Activated CD4-positive, alpha-beta T cell treated with anti-CD3 and anti-CD28 coated beads, Interleukin-2, amount 10 ng/mL, durations not matched to agents 7 days and 5 days (primary cell): ENCODE measurements around the gene OR5B3. TPM values are rescaled to one million over a fixed set of nuclear protein-coding genes. Genes with fewer than 3 reads are reported as not detected.

Experiments
- CTCF ChIA-PET: fragments of 350-600 bp; sonication (Branson Sonifier 250); formaldehyde crosslinking; loops from one replicate; lab custom pipeline; 2021; ENCODE audit warnings: antibody characterized with exemption; lab: Charles Lee
- POLR2A ChIA-PET: fragments of 350-600 bp; sonication (Branson Sonifier 250); formaldehyde crosslinking; loops from one replicate; lab custom pipeline; 2021; ENCODE audit warnings: antibody characterized with exemption; lab: Charles Lee
- DNase-seq: peaks from one replicate; pipeline ENCODE4 v3.0.0-alpha.2; 2020
- H3K27ac Mint-ChIP-seq: one replicate; pipeline ENCODE4 v1.8.0; 2021; ENCODE audit warnings: mild to moderate bottlenecking, moderate library complexity, mixed read lengths
- H3K27me3 Mint-ChIP-seq: one replicate; pipeline ENCODE4 v1.8.0; 2021; ENCODE audit warnings: mixed read lengths
- H3K36me3 Mint-ChIP-seq: one replicate; pipeline ENCODE4 v1.8.0; 2021; ENCODE audit warnings: low read depth, mixed read lengths
- H3K4me1 Mint-ChIP-seq: one replicate; pipeline ENCODE4 v1.8.0; 2021; ENCODE audit warnings: mixed read lengths
- H3K4me3 Mint-ChIP-seq: one replicate; pipeline ENCODE4 v1.8.0; 2021; ENCODE audit warnings: mild to moderate bottlenecking, moderate library complexity, mixed read lengths
- H3K9me3 Mint-ChIP-seq: one replicate; pipeline ENCODE4 v1.8.0; 2021; ENCODE audit warnings: mixed read lengths
- total RNA-seq, 2 experiments: library from RNA; stranded (reverse); gene quantifications; one replicate each; pipeline ENCODE4 v1.2.3, GENCODE V29; 2021

Gene OR5B3
- total RNA-seq, 2 experiments from 2014 or later, result not detected

GRCh38 chr11:58391879-58392278 lies 14.8 kb downstream of the OR5B3 start:
- H3K27me3 Mint-ChIP-seq, result no peaks in the 10 kb centered on the region

GRCh38 chr11:58390551-58391063 lies 16.1 kb downstream of the OR5B3 start:
- POLR2A ChIA-PET, result no interaction called here
- Mint-ChIP-seq H3K27ac (no peak overlapping the region), H3K9me3 (no peaks in the 10 kb centered on the region), H3K4me1 (no peaks in the 10 kb centered on the region), H3K36me3 (no peaks in the 10 kb centered on the region), H3K4me3 (no peak overlapping the region), H3K27me3 (no peaks in the 10 kb centered on the region)
- CTCF ChIA-PET, result no interaction called here
- no peak for DNase-seq

More at GRCh38 chr11:58391879-58392278, 14.8 kb downstream of the OR5B3 start:
- no peak overlapping the region for H3K4me3 Mint-ChIP-seq
- no peak for DNase-seq
- H3K9me3 Mint-ChIP-seq, result no peaks in the 10 kb centered on the region
- ChIA-PET CTCF (no interaction called here), POLR2A (no interaction called here)
- no peak overlapping the region for H3K27ac Mint-ChIP-seq
- H3K36me3 Mint-ChIP-seq, result no peaks in the 10 kb centered on the region
- H3K4me1 Mint-ChIP-seq, result no peaks in the 10 kb centered on the region

GRCh38 chr11:58358969-58359368 lies 47.7 kb downstream of the OR5B3 start, which contains the start of gene OR5B17:
OR5B17 (minus strand) TSS chr11:58359069; CDS start chr11:58359069, 0 bp downstream.
- Mint-ChIP-seq H3K27ac (no peak within 1 kb of the TSS), H3K9me3 (no peaks in the 10 kb centered on the region), H3K4me1 (no peaks in the 10 kb centered on the region), H3K36me3 (no peaks in the 10 kb centered on the region), H3K4me3 (no peak within 1 kb of the TSS), H3K27me3 (peaks cover 2% of the 10 kb centered on the region)
- ChIA-PET CTCF (no interaction called here), POLR2A (no interaction called here)
- DNase-seq, result no peak

DNA sequence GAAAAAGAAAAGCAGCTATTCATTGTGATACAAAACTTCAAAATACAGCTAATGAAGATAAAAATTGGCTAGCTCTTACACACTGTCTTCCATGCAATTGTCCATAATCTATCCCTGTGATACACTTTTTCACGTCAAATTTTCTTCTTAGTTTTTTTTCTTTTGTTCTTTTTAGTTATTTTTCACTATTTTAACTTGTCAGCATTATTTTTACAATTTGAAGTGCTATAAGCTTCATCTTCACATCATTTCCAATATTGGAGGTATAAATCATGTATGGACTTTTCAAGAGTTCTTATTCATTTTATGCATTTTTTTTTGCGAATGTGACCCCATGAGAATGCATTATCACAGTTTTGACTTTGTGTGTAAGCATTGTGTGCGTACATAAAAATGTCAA lies 51.9 kb downstream of the OR5B3 start:
- POLR2A ChIA-PET, result no interaction called here
- Mint-ChIP-seq H3K4me1 (no peaks in the 10 kb centered on the region), H3K9me3 (no peaks in the 10 kb centered on the region), H3K36me3 (no peaks in the 10 kb centered on the region), H3K27me3 (no peaks in the 10 kb centered on the region), H3K4me3 (no peak overlapping the region), H3K27ac (no peak overlapping the region)
- DNase-seq, result no peak
- CTCF ChIA-PET, result interaction anchor here (0.6 kb wide), 1 partner anchor 293 kb away, joined by 5 read pairs; no protein-coding TSS in a partner anchor

Other genes starting within 250 kb of the OR5B3 start
- not detected for gene OR9Q2, start 217.8 kb downstream of the OR5B3 start, total RNA-seq
- gene OR1S2, start 202.7 kb downstream of the OR5B3 start, total RNA-seq, result not detected
- not detected for gene OR1S1, start 194.2 kb downstream of the OR5B3 start, total RNA-seq
- gene OR10Q1, start 178.0 kb downstream of the OR5B3 start, total RNA-seq, result not detected
- gene OR10W1, start 138.6 kb downstream of the OR5B3 start, total RNA-seq, result not detected
- not detected for gene OR5B17, start 47.8 kb downstream of the OR5B3 start, total RNA-seq
- not detected for gene OR5B2, start 21.2 kb upstream of the OR5B3 start, total RNA-seq
- not detected for gene OR5B12, start 35.4 kb upstream of the OR5B3 start, total RNA-seq
- under 1 TPM in 1 of 2 experiments, not detected in 1; 0.37 TPM for gene OR5B21, start 101.2 kb upstream of the OR5B3 start, total RNA-seq
- 100 to 1,000 TPM; 148 to 208 TPM for gene LPXN, start 169.0 kb upstream of the OR5B3 start, total RNA-seq
- 10 to 100 TPM; 48.8 to 60.9 TPM for gene ZFP91, start 172.2 kb upstream of the OR5B3 start, total RNA-seq
- gene CNTF, start 215.8 kb upstream of the OR5B3 start, total RNA-seq, result 1 to 10 TPM; 2.9 to 3.7 TPM